NCI-H2196 treated with DMSO at 0.1 percent for 48 hours (cell line): ENCODE results near the gene CCNK.

Source experiments
- DNase-seq: peaks from one replicate; lab custom pipeline; 2025; ENCODE audit not compliant: unreplicated experiment; lab: John Stamatoyannopoulos, UW

The CCNK gene

DNA sequence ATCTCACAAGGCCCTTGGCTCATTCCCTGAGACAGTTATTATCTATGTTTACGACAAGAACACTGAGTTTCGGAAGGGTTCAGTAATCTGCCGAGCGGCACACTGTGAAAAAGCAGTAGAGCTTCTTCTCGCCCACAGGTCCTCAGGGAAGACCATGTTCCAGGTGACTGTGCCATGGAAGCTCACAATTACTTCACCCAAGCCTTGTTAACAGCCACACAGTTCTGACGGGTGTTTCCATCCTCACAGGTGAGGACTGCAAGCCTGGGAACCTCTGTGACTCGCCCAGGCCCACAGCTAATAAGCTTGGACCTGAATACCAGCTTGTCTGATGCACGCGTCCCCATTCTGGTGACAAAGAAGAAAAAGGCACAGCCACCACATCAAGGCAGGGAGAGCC, 15.9 kb upstream of the CCNK start:
- no peak for DNase-seq

DNA sequence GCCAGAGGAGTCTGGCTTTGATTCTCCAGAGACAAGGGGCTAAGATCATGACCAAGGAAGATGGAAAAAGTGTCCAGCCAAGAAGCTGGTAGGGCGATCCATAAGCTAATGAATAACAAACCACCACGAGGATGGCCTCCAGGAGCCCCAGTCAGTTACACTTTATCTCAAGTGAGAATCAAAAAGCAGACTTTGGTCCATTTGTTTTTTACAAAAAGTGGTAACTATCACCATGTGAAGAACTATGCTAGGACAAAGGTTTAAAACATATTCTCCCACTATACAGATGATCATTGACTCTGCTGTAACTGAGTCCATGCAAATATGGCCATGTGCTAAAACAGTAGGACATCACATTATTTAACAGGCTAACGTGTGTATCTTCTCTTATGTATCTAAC, 14.5 kb upstream of the CCNK start:
- DNase-seq, result no peak

DNA sequence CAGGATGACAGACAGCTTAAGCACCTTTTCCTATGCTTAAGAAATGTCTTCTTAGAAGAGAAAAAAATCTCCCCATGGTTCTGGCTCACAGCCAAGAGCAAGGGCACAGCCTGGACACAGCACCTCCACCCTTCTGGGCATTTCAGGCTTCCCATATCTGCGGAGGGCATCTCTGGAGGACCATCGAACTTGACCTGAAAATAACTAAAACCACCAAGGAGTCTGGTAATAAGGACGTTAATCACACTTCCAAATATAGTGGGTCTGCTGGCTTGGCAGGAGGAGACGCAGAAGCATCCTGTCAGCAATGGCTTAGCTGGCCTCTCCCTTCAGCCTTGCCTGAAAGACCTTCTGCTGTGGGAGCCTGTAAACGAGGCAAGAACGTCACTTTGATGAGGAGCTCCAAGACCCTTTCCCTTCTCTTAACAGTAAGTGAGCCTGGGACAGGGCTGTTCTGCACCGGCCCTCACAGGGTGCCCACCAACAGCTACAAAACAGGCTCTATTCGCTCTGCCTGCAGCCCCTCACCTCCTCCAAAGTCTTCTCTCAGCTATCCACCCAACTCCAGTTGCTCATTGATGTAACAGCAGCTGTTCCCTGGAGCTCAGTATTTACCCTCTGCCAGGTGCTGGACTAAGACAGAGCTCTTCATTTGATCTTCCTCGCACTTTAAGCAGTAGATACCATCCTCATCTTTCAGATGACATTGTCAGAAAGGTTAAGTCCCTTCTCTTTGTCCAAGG, 13.7 kb upstream of the CCNK start:
- no peak for DNase-seq

DNA sequence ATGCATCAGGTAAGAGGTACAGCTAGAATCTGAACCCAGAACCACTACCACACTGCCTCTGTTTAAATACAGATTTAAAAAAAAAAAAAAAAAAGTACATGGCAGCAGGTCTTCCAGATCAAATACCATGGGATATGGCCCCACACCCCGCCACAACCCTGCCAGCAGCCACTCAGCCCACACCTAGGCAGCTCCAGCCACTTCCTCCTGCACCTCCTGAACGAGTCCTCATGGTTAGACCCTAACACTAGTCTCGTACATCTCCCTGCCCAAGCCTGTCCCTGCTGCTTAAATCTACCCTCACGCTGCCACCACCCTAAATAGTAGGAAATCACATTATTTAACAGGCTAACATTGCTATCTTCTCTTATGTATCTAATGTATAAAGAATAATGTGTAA, 13.1 kb upstream of the CCNK start:
- DNase-seq, result no peak

DNA sequence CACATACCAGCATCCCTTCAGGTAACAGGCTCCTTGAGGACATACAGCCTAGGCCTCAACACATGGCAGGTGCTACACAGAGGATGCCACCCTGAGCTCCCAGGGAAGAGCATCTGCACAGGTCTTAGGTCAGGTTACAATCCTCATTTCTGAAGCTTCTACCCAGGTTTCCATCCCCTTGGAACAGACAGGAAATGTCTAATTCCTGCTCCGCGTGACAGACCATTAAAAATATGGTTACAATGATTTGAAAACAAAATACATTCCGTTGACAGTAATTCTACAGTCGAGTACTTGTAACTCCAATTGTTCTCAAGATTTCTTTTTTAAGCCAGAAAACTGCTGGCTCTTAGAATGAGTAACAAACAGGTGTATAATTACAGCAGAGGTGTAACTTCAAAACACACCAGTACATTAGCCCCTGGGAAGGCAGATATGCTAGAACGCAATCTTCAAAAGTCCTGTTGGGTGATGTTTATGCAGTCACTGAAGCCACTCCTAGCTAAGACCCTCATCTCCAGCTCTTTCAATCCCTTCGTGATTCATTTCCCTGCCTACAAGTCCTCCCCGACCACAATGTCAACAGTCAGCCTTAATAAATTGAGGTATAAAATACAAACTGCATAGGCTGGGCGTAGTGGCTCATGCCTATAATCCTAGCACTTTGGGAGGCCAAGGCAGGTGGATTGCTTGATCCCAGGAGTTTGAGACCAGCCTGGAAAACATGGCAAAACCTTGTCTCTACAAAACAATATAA, 12.2 kb upstream of the CCNK start:
- no peak for DNase-seq

DNA sequence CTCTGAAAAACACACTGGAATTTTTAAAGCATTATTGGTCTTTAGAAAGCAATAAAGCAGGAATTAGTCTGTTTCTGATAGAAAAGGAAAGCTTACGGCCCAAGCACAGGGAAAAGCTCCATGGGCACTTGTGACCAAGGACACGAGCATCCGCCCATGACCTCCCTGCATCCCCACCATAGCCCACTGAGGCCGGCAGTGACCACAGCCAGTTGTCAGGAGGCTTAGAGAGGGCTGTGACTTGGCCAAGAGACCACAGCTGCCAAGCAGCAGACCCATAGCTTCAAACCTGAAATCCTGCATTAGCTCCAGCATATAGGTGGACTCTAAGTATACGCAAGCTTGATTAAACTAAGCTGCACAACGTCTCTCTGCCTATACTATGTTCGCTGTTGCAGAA, 9.5 kb upstream of the CCNK start:
- no peak for DNase-seq

DNA sequence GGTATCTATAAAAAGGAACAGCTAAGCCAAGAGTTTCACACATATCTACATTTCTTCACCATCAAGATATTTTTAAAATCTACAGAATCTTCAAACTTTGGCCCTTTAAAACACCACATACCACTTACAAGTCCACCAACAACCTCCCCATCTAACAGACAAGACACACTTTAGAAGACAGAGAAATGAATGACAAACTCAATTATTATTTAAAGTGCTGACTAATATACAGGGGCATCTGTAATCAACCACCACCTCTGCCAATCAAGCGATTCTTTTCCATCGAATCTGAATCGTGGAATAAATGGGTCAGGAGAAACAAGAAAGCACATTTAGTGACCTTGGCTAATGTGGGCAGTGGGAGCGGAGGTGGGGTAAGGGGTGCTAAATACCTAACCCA, 8.3 kb upstream of the CCNK start:
- no peak for DNase-seq

DNA sequence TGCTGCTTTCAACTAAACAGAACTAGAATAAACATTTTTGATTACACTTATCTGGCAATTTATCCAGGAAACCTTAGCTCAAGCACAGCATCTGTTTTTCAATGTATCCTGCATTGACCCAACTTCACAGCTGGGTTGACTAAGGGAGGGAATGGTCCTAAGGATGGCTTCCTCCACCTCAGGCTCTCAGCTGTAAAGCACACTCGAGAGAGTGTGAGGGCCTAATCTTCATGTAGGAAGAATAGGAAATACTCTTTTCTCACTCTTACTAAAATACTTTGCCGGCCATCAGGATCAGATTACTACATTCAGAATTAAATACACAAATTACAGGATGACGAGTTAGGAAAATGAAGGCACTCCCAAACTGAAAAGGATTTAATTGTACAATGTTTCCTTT, 7.8 kb upstream of the CCNK start:
- no peak for DNase-seq

DNA sequence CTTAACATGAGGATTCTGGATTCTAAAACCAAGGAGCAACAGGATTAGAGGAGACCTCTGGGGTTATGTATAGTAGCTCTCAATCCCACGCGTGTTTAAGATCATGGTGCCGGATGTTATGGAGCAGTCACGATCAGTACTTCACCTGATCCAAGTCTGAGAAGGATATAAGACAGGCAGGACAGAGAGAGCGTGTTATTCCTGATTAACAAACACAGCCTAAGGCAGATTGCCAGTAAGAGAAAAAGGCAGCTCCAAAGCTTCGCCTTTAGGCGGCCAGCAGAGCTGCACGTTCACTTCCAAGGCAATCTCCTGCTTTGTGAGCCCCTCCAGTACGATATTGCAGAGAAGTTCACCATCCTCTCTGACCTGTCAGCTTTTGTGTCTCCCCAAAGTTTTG, 6.0 kb upstream of the CCNK start:
- DNase-seq, result no peak

DNA sequence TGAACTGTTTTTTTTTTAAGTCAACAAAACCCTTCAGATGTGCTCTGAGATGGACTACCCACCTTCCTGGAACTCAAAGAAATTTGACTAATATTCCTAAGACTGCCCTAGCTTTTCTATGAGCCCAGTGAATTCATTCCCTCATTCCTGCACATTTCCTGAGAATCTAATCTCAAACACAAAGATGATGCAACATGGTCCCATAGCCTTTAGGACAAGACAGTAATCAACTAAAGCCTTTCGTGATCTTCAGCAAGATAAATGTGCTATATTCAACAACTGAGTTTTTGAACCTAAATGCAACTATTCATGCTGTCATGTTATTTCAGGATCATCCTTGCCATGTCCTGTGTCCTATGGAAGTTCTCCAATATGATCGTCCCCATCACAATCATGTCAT, 5.5 kb upstream of the CCNK start:
- DNase-seq, result no peak

DNA sequence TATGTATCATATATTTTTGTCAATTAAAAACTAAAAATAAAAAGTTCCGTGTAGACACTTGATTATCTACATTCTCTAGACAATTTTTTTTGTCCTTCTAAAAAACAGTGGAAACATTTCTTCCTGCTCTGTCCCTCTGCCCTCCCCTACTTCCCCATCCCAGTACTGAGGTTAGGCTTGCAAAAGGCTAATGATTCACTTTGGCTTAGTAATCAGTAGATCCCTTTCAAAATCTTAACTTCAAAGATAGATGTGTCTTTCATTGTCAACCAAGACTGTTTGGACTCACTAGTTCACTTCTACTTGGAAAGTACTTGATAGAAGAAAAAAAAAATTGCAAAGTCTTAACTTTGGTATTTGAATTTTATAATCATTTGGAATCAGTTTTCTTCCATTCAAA, 4.3 kb upstream of the CCNK start:
- no peak for DNase-seq

DNA sequence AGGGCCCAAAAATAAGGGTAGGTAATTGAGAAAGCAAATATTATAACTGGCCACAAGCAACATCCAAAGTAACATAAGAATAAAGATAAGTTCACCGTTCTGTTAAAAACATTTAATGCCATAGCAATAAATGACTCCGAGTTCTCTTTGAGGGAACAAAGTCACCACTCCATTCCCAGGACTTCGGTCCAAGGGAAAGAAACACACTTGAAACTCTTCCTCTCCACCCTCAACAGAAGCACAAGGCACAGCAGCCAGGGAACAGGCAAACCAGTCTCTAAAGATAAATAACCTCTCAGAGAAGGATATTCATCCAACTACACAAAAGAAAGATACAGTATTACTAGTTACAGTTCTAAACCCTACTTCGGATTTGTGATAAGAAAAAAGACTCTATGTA, 3.1 kb upstream of the CCNK start:
- no peak for DNase-seq

DNA sequence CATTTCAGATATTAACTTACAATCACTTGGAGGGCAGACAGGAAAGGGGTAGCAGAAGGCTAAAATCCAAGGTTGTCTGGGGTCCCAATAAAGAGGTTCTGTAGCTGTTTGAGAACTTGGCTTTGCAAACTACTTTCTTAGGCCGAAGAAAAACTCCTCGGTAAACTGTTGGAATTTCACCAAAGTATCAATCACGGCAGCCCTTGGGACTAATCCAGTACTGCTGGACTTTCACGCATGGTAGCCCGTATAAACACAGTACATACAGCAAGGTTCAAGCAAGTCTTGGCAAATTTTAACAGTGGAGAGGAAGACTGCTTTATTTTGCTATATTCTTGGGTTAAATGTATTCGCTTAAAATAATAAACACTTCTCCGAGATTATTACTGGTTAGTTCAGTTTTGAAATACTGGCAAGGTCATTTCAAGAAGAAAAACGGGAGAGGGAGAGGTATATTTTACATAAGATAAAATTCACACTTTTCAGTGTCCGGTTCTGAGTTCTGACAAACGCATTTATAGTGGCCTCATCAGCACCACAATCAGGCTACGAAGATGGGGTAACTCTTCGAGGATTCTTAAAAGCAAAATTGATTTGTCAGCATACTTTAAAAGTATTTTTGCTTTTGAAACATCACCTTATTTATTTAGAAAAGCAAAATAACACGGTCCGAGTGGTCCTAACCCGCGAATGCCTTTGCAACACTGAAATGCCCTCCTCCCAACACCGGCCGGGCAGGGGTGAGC, 1.9 kb upstream of the CCNK start:
- no peak for DNase-seq

DNA sequence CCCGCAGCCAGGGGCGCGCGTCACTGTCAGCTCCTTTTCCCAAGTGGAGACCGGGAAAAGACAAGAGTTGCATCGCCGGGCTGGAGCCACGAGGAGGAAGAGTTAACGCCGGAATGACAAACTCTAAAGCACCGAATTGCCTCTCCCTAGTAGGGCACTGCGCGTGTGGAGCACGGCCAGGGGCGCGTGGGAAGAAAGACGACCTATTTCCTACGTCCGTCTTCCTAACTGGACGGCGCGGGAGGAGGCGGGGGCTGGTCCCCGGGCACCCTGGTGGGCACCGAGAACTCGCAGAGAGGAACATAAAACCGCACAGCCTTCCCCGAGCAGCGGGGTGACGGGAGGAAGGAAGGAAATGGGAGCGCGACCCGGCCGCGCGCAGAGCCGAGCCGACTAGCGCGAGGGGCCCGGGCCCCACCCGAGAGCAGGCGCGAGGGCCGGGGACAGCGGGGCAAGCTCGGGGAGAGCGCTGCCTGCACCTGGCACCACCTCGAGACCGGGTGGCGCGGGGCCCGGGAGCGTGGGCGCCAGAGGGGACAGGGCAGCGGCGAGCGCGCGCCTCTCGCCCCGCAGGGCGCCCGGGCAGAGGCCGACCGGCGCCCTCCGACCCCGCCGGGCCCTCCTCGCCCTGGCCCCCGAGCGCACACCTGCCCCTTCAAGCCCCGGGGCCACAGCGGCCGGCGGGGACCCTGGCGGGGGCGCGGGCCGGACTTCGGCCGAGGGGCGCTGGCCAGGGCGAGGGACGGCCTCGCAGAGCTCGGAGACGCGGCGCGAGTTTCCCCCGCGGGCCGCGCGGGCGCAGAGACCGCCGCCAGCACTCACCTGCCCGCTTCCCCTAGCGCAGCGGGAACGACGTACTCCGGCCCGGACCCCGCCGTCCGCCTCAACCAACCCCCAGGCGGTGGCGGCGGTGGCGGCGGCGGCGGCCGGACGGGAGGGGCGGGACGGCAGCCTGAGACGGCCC, 1.0 kb upstream of the CCNK start, which contains the start of gene SETD3:
Gene SETD3 (minus strand): TSS at position 954 of the 964 bp plus-strand sequence. CDS start 15,054 bp downstream, outside the sequence.
- no peak for DNase-seq

DNA sequence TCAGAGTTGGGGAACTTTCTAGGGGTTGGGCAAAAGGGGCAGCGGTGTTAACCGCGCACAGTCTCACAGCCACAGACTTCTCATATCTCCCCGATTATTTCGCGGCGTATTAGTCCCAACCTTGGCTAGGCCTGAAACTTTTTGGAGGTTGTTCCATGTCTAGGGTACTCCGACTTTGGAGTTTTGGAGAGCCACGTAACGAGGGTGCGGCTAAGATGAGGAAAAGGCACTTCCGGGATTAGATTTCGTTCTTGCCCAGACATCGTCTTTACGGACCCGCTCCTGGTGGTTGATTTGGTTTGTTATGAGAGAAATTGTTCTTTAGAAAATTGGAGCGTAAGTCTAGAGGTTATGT, 513 bp downstream of the CCNK start:
- no peak for DNase-seq

DNA sequence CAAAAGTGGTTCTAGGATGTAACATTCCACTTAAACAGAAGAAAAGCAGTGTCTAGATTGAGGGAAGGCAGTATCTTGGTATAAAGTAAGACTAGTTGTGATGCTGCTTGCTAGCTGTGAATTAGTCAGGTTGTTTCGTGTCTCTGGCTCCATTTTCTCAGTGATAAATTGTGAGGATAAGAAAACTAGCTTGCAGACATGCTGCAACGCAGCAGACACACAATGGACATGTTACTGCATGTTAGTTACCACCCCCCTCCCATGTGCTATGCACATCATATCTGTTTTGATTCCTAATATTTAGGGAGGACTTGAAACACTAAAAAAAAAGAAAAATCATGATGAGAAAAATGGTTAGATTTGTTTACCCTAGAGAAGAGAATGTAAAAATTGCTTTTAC, 2.9 kb downstream of the CCNK start:
- DNase-seq, result no peak

DNA sequence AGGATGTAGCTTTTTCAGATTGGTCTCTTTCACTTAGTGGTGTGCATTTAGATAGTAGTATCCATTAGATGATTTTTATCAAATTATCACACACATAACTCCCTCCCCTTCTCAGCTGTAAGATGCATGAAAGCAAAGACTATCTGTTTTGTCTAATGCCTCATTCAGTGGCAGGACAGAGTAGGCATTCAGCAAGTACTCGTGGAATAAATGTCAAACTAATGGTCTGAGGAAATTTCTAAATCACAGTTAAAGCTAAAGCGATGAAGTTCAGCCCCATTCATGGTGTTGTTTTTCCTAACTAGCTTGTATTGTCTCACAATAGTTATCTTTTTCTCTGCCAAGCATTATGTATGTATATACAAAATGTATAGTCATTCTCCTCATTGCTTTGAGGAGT, 16.1 kb downstream of the CCNK start:
- no peak for DNase-seq

DNA sequence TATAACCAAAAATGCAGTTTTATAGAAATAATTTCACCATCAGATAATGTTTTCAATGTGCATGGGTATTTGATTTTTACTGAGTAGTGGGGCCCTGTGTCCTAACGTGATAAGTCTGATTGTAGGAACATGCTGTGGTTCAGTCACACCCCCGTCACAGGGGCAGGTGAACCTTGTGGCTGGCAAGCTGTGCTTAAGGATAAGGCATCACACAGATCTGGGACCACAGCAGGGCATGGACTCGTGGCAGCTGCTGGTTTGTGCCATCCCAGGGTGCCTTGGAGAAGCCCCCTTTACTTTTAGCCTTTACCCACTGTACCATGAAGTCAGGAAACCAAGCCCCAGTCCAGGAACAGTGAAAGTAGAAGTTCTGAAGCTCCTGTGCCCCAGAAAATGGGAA, 16.7 kb downstream of the CCNK start:
- no peak for DNase-seq

DNA sequence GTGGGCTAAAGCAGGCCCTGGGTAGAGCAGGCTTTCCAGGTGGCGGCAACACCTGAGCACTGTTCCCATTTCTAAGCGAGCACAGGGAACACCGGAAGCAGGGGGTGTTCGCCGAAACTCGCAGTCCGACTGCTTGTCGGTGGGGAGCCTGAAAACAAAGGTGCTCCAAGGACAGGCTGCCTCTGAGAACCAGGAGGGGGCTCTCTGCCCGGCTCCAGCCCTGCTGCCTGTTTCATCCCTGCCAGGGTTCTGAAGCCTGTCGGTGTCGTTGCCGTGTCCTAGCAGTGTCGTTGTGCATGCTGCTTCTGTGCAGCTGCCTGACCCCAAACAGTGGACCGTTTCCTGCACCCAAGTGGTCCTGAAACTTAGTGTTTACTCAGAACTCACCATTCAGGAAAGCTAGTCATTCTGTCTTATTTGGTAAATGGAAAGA, 21.8 kb downstream of the CCNK start:
- DNase-seq, result no peak

DNA sequence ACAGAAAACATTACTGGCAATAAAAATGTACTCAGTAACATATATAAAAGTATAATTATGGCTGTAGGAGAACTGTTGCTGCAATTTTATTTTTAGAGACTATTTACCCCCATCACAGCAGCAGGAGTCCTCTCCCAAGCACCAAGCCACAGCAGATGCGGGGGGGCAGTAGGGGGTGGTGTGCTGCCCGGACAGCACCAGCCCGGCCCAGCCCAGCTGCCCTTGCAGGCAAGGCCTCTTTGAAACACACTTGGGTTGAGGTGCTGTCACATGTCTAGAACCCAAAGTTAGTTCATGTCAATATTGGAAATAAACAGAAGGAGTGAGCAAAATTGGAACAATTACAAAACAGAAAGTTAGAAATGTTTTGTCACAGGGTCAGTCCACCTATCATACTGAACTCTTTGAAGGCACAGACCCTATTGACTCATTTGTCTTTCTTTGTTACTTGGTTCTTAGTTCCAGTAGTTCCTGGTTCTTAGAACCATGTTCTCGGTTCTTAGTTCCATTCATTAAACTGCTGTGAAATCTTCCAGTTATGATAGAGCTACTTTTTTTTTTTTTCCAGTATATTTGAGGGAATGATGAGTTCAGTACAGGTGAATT, 22.7 kb downstream of the CCNK start:
- no peak for DNase-seq
